ENCODE measurements around the gene ZFY.

- TF ChIP-seq CTCF (IDR thresholded peaks at IDR 0.05; ENCODE audit: low read depth, low read length, missing input control) (no peak), RXRA (IDR thresholded peaks at IDR 0.05) (no peak)
Observed at GRCh38 chrY:3012226-3012625, 77.0 kb downstream of the ZFY start.

Measured in liver (tissue), 3 donors.